EL (cell line): ENCODE data around the gene TP53BP1.
"Not testable (repeated sequence)": the region's sequence is repeated elsewhere in the genome, so short reads cannot be mapped to it uniquely, and the experiment has no call there.

Experiments used
- DNase-seq: peaks from one replicate; pipeline ENCODE4 v3.0.0-alpha.2; 2016

TP53BP1 gene

GRCh38 chr15:43492673-43493601 is at the start of gene TP53BP1:
TP53BP1 (minus strand) TSS chr15:43493156; CDS start chr15:43493043, 113 bp downstream.
- DNase-seq, result peak; percentile 95

DNA sequence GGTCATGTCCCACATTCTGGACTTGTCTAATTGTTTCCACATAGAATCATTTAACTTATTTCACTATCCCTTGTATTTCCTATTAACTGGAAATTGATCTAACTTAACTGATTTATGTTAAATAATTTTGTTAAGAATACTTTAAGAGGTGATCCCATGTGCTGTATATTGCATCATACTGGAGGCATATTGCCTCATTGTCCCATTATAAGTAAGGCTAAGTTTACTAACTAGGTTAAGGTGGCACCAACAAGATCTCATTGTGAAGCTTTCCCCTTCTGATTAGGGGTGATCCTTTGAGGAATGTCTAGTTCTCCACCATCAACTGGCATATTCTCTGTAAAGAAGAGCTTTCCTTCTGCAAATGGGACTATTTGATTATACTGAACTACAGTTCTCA is 48.8 kb upstream of the TP53BP1 start:
- DNase-seq, result no peak

- no peak for DNase-seq
These were observed 45.1 kb upstream of the TP53BP1 start for GRCh38 chr15:43538091-43538490.

DNA sequence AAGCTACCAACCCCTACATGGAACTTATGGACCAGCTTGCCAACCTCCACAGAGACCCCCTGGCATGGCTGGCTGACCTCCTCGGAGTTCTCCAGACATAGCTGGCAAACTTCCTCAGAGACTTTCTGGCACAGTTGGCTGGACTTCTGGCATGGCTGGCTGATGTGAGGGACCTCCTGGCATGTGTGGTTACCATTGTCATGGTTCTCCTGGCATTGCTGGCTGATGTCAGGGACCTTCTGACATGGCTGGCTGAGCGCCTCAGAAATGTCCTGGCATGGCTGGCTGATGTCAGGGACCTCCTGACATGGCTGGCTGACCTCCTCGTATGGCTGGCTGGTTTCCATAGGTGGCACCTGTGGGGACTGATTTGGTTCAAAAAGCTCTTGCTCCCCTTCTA is 41.9 kb upstream of the TP53BP1 start:
- no peak for DNase-seq

DNA sequence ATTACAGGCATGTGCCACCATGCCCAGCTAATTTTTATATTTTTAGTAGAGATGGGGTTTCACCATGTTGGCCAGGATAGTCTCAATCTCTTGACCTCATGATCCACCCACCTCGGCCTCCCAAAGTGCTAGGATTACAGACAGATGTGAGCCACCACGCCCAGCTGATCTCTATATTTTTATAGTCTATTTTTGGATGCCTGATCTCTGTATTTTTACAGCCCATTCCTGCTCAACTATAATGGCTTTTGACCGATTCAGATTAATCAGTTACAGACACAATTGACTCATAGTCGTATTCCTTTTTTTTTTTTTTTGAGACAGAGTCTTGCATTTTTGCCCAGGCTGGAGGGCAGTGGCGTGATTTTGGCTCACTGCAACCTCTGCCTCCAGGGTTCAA is 39.9 kb upstream of the TP53BP1 start:
- DNase-seq, result not testable (repeated sequence)

DNA sequence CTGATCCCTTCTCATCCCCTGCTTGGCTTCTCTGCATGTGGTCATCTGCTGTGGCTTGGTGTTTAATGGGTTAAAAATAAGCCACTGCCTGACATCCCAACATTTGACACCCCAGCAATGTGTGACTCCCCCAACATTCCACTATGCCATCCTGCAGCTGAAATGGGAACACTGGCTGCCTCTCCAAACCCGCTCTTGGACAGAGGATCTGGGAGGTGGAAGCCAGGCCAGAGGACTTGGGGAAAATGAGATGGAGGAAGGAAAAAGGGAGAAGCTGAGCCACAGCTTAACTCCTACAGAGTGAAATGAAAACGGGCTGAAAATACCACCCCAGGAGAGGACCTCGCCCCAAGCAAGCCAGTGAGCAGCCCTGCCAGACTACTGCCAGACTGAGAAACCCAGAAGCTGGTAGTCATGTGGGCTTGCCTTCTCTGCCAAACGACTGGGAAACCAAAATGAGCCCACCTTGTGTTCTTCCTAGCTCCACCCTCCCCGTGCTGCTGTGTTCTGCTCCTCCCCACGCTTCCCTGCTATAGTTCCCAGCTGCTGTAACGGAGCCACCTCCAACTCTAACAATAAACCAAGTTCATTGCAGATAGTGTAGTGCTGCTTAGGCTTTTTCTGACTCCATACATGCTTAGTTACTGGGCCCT is 38.2 kb upstream of the TP53BP1 start:
- DNase-seq, result no peak

- no peak for DNase-seq
These were observed 36.8 kb upstream of the TP53BP1 start for GRCh38 chr15:43529587-43530345.

DNA sequence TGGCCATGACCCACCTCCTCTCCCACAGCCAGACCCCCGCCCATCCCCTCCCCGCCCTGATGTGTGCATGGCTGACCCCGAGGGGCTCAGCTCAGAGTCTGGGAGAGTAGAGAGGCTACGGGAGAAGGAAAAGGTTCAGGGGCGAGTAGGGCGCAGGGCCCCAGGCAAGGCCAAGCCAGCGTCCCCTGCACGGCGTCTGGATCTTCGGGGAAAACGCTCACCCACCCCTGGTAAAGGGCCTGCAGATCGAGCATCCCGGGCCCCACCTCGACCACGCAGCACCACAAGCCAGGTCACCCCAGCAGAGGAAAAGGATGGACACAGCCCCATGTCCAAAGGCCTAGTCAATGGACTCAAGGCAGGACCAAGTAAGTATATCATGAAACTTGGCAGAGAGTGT is 36.2 kb upstream of the TP53BP1 start:
- DNase-seq, result no peak

DNA sequence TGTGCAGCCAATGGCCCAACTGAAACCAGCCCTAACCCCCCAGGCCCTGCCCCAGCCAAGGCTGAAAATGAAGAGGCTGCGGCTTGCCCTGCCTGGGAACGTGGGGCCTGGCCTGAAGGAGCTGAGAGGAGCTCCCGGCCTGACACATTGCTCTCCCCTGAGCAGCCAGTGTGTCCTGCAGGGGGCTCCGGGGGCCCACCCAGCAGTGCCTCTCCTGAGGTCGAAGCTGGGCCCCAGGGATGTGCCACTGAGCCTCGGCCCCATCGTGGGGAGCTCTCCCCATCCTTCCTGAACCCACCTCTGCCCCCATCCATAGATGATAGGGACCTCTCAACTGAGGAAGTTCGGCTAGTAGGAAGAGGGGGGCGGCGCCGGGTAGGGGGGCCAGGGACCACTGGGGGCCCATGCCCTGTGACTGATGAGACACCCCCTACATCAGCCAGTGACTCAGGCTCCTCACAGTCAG is 35.6 kb upstream of the TP53BP1 start:
- DNase-seq, result no peak

- no peak for DNase-seq
These were observed 35.0 kb upstream of the TP53BP1 start for GRCh38 chr15:43527802-43528541.

GRCh38 chr15:43527016-43527801 is 34.3 kb upstream of the TP53BP1 start:
- DNase-seq, result no peak

- DNase-seq, result no peak
These were observed 33.4 kb upstream of the TP53BP1 start for GRCh38 chr15:43526261-43526930.

- no peak for DNase-seq
These were observed 32.2 kb upstream of the TP53BP1 start for GRCh38 chr15:43525131-43525530.

- DNase-seq, result no peak
These were observed 31.4 kb upstream of the TP53BP1 start for GRCh38 chr15:43524254-43524845.

- no peak for DNase-seq
These were observed 30.7 kb upstream of the TP53BP1 start for GRCh38 chr15:43523646-43524045.

GRCh38 chr15:43522247-43522646 is 29.3 kb upstream of the TP53BP1 start:
- DNase-seq, result no peak

DNA sequence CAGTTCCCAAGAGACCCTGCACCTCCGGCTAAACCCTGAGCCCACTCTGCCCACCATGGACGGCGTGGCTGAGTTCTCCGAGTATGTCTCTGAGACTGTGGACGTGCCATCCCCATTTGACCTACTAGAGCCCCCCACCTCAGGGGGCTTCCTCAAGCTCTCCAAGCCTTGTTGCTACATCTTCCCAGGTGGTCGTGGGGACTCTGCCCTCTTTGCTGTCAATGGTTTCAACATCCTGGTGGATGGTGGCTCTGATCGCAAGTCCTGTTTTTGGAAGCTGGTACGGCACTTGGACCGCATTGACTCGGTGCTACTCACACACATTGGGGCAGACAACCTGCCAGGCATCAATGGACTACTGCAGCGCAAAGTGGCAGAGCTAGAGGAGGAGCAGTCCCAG is 28.5 kb upstream of the TP53BP1 start:
- DNase-seq, result no peak

GRCh38 chr15:43520138-43520537 is 27.2 kb upstream of the TP53BP1 start:
- DNase-seq, result no peak

DNA sequence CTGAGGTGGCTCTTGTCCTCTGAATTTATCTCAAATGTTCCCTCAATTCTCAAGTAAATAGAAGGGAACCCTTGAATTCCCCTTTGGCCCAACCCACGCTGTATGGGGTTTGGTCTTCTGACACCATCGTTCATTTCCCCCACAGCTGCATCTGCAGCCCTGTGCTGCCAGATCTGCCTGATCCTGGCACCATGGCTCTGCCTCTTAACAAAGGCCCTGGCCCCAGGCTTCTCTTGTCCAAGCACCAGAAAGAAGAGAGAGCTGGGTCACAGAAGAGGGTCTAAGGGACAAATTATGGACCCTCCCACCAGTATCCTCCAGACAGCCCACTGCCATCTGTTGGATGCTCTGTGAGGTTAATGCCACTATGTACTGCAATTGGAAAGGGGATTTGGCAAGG is 26.2 kb upstream of the TP53BP1 start:
- DNase-seq, result no peak

GRCh38 chr15:43518197-43518761 is 25.3 kb upstream of the TP53BP1 start:
- peak; percentile 33 for DNase-seq
